HL-60 (cell line): Measurements from ENCODE around the gene DOK7.

Experiments used
- DNase-seq, 2 experiments: peaks; one replicate each; pipeline ENCODE4 v3.0.0-alpha.2; 2010 to 2020; ENCODE audit warnings: low read depth in 1 of 2, low spot score in 1 of 2
- H3K27ac ChIP-seq: fragments of 250-450 bp; sonication (Bioruptor Pico); replicated peaks from 2 replicates; pipeline ENCODE4 v1.5.1; 2020; ENCODE audit warnings: mild to moderate bottlenecking, moderate library complexity
- H3K27me3 ChIP-seq: fragments of 250-450 bp; sonication (Bioruptor Pico); 2 replicates; pipeline ENCODE4 v1.5.1; 2021; ENCODE audit warnings: mild to moderate bottlenecking, moderate library complexity; ENCODE audit not compliant: insufficient read depth, poor library complexity, severe bottlenecking
- H3K4me3 ChIP-seq: replicated peaks from 2 replicates; pipeline ENCODE4 v1.5.1; 2011; ENCODE audit warnings: mild to moderate bottlenecking, control low read depth, low read length; ENCODE audit not compliant: insufficient read depth
- CTCF ChIP-seq: IDR thresholded peaks from one replicate; pipeline ENCODE4 v1.5.1; 2011; ENCODE audit warnings: low read length, control low read depth, inconsistent platforms; ENCODE audit not compliant: insufficient read depth
- GABPA ChIP-seq: IDR thresholded peaks from 2 replicates; pipeline ENCODE4 v1.6.1; 2012; ENCODE audit warnings: low read depth
- POLR2AphosphoS5 ChIP-seq: IDR thresholded peaks from 2 replicates; pipeline ENCODE4 v1.6.1; 2012; ENCODE audit warnings: low read depth
- REST ChIP-seq: IDR thresholded peaks from 2 replicates; pipeline ENCODE4 v1.6.1; 2012; ENCODE audit warnings: low read depth; ENCODE audit not compliant: insufficient replicate concordance
- SPI1 ChIP-seq: IDR thresholded peaks from 2 replicates; pipeline ENCODE4 v1.6.1; 2012; ENCODE audit warnings: low read depth, mild to moderate bottlenecking, borderline replicate concordance

DOK7 gene

GRCh38 chr4:3522651-3523050, 59.5 kb downstream of the DOK7 start:
- no peaks in the 10 kb centered on the region for H3K27me3 ChIP-seq
- no peak for DNase-seq
- no peak overlapping the region for H3K27ac ChIP-seq
- no peak overlapping the region for H3K4me3 ChIP-seq
- no peak for TF ChIP-seq CTCF
- no peak for TF ChIP-seq REST
- TF ChIP-seq GABPA = no peak
- TF ChIP-seq SPI1 = no peak

GRCh38 chr4:3523146-3523627, 60.1 kb downstream of the DOK7 start:
- no peak for TF ChIP-seq REST
- TF ChIP-seq SPI1 = no peak
- no peak for TF ChIP-seq GABPA
- no peak for TF ChIP-seq CTCF
- no peak for TF ChIP-seq POLR2AphosphoS5
- DNase-seq = no peak
- H3K27ac ChIP-seq = no peak overlapping the region
- H3K27me3 ChIP-seq = no peaks in the 10 kb centered on the region
- H3K4me3 ChIP-seq = no peak overlapping the region

- H3K4me3 ChIP-seq = no peak overlapping the region
- DNase-seq = no peak
- TF ChIP-seq GABPA (no peak), CTCF (no peak), SPI1 (no peak), POLR2AphosphoS5 (no peak), REST (no peak)
- H3K27me3 ChIP-seq = no peaks in the 10 kb centered on the region
- no peak overlapping the region for H3K27ac ChIP-seq
These were observed 60.6 kb downstream of the DOK7 start for GRCh38 chr4:3523628-3524221.
